GM21717 (cell line): ENCODE results near the gene TRAPPC10.

Source experiments
- ATAC-seq: cut with Tn5 transposase; IDR thresholded peaks from one replicate; pipeline ENCODE4 v1.9.1; 2021; ENCODE audit warnings: mild to moderate bottlenecking, moderate library complexity; ENCODE audit not compliant: unreplicated experiment

Gene TRAPPC10

DNA sequence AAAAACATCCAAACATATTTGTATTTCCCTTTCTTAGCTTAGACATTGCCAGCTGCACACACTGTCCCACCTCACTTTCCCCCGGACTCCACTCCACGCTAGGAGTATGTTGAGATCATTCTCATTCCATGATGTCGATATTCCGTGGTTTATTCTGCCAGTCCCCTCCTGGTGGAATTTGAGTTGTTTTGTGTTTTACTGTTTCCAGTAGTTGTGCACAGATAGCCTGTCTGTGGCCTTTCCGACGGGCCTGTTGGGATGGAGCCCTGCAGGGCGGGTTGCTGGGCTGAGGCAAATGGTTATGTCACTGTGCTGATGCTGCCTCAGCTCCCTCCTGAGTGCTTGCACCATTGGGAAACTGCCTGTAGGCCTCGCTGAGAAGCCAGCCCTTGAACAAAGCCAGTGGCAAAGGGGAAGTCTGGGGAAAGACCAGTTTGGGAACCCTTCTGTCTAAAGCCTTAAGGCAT lies 12.8 kb downstream of the TRAPPC10 start:
- no peak for ATAC-seq

DNA sequence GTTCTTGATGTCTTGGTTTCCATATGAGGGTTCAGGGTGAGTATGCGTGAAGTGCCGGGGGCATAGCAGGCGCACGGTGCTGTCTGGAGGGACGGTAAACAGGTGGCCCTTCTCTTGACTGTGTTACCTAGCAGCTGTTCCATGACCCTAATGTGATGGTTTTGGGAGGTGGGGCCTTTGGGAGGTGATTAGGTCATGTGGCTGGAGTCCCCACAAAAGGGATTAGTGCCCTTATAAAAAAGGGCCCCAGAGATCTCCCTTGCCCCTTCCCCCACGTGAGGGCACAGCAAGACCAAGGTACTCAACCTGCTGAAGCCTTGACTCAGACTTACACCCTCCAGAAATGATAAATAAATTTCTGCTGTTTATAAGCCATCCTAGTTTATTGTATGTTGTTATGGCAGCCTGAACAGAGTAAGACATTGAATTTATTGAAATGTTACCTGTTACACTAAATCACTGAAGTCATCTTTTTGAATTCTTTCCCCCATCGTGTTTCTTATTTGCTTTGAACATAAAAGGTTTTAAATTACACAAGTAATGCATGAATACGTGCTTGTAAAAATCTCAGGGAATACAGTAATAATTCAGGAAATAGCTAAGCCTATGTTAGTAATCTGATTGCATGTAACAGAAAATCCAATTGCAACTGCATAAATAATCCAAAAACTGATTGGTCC lies 15.6 kb downstream of the TRAPPC10 start:
- no peak for ATAC-seq

- ATAC-seq = no peak
These were observed 16.2 kb downstream of the TRAPPC10 start for GRCh38 chr21:44028287-44028659.

DNA sequence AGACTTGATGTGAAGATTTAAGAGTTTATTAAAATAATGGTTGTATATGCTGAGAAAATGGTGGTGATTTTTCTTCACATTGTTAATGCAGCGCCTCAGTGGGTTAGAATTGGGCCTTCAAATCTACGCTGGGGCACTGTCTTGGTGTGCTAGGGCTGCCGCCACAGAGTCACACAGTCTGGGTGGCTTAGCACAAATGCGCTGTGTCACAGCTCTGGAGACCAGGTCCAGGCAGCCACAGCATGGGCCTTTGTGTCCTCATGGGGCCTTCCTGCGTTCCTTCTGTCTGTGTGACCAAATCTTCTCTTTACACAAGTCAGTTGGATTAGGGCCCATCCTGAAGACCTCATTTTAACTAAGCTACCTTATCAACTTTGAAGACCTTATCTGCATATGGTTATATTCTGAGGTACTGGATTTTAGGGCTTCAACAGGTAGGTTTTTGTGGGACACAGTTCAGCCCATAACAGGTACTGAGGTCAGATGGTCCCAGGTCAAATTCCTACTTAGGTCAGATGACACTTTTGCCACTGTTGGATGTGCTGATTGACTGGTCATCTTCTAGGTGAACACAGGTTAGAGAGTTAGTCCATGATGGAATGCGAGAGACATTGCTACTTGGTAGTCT lies 17.5 kb downstream of the TRAPPC10 start:
- no peak for ATAC-seq

DNA sequence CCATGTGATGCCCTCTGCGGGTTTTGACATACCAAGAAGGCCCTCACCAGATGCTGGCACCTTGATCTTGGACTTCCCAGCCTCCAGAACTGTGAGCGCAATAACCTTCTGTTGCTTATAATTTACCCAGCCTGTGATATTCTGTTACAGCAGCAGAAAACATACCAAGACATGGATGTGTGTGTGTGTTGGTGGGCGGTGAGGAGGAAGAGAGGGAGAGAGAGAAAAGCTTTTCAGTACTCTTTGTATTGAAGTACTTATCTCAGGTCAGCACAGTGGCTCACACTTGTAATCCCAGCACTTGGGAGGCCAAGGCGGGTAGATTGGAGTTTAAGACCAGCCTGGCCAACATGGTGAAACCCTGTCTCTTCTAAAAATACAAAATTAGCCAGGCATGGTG lies 23.1 kb downstream of the TRAPPC10 start:
- no peak for ATAC-seq

DNA sequence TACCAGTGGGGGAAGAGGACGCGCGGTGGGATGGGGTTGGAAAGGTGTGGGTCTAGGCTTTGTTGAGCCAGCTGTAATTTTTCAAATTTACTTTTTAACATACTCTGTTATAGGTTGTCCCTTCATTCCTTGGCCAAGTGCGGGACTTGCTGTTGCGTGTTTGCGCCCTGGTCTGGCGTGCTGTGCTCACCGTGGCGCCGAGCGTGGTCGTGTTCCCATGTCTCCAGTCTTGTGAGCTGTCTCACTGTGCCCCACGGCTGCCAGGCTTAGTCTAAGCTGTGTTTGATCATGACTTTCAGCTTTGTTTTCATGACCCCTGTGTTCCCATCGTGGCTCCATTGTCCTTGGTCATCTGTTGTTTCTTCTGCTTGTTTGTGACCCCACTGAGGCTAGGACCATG lies 26.0 kb downstream of the TRAPPC10 start:
- no peak for ATAC-seq

GRCh38 chr21:44039828-44040227 lies 27.7 kb downstream of the TRAPPC10 start:
- no peak for ATAC-seq

DNA sequence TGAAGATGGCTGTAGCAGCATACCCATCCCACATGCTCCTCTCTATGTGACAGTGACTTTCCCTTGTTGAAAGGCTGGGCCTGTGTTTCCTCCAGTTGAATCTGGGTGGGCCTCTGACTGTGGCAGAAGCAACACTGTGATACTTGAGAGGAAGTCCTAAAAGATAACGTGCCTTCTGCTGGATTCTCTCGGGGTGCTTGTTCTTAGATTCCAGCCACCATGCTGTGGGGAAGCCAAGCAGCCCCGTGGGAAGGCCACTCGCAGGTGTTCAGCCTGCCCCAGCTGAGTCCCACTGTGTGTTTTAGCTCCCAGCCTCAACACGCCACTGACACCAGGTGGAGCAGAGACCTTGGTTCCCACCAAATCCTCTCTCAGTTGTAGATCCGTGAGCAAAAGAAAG lies 31.5 kb downstream of the TRAPPC10 start:
- ATAC-seq = no peak

GRCh38 chr21:44046734-44047133 lies 34.6 kb downstream of the TRAPPC10 start:
- ATAC-seq = no peak

- ATAC-seq = no peak
These were observed 36.0 kb downstream of the TRAPPC10 start for GRCh38 chr21:44047996-44048560.

GRCh38 chr21:44049182-44049581 lies 37.1 kb downstream of the TRAPPC10 start:
- no peak for ATAC-seq

- no peak for ATAC-seq
These were observed 37.5 kb downstream of the TRAPPC10 start for GRCh38 chr21:44049606-44050005.

GRCh38 chr21:44050276-44050675 lies 38.2 kb downstream of the TRAPPC10 start:
- no peak for ATAC-seq

DNA sequence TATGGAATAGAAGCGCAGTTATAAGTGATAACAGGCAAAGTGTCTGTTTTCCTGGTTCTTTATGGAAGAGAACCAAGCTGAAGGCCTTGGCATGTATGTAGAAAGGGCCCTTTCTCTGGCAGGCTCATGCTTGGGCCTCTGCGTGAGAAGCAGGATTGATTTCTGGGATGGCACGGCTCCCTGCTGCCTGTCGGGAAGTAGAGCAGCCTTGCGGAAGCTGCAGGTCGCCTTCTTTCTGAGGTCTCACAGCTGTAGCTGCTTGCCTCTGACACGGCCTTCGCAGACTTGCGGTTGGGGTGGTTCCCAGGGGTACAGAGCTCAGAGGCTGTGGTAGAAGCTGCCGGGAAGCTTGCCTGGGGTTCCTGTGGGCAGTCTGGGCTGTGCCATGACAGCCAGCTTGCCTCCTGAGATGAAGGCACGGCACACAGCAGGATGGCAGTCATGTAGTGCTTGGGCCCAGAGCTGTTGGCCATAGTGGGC lies 39.4 kb downstream of the TRAPPC10 start:
- ATAC-seq = no peak

DNA sequence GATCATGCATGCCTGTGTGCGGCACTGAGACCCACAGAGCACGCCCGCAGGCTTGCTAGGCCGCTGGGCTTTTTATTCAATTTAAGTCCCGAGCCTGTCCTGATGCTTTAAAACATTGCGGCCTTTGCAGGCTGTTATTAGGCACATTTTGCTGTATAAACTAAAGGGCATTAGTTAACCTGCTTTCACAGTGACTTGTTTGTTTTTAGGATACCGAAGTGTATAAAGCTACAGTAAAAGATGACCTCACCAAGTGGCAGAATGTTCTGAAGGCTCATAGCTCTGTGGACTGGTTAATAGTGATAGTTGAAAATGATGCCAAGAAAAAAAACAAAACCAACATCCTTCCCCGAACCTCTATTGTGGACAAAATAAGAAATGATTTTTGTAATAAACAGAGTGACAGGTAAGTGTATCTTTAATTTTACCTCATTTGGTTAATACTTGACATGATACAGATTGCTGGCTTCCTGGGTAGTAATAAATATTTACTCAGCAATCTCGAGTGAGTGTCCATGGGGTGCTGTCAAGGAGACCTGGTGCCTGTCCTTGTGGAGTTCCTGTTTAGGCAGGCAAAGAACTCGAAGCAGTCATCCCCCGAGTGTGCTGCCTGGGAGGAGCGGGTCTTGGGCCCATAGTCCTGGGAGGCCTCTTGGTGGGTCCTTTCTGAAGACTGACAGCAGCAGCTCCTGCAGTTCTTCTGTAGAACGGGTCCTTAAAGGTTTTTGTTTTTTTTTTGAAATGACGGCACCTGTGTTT lies 40.1 kb downstream of the TRAPPC10 start:
- no peak for ATAC-seq

DNA sequence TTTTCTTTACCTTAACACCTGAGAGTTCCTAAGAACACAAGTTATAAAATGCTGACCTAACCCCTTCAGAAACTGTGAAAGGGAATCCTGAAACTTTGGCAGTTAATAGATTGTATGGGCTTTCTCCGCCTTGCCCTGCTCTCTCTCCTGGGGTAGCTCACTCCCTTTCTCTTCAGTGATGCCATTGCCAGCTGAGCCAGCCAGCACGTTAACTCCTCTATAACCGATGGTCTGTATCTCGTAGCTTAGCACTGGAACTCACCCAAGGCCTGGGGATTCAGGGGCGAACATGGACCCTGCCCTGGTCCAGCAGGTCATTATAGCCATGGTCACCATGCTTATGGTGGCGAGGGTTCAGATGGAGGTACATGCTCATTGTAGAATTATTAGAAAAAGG lies 40.7 kb downstream of the TRAPPC10 start:
- ATAC-seq = no peak

GRCh38 chr21:44053567-44053966 lies 41.5 kb downstream of the TRAPPC10 start:
- no peak for ATAC-seq

DNA sequence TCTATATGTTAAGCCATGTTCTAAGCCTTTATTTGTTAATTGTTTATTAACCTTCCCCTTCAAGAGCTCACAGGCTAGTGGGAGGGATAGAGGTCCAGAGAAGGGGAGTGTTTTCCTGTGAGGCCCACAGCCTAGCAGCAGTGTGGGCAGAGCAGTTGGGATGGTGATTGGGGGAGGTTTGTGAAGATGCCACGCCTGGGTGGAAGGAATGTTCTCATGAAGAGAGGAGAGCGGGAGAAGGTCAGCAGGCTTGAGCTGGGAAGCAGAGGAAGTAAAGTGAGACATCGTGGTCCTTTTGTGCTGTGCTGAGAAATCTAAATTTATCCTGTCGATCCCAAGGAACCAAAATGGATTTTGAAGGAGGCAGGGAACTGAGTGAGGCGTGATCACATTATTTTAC lies 42.6 kb downstream of the TRAPPC10 start:
- no peak for ATAC-seq

DNA sequence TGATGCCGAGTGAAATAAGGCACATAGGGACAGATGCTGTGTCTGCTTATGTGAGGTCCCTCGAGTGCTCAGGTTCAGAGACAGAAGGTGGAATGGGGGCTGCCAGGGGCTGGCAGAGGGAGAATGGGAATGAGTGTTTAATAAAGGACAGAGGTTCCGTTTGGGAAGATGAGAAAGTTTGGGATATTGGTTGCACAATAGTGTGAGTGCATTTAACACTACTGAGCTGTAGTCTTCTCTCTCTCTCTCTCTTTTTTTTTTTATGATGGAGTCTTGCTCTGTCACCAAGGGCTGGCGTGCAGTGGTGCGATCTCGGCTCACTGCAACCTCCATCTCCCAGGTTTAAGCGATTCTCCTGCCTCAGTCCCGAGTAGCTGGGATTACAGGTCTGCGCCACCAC lies 44.9 kb downstream of the TRAPPC10 start:
- ATAC-seq = no peak

DNA sequence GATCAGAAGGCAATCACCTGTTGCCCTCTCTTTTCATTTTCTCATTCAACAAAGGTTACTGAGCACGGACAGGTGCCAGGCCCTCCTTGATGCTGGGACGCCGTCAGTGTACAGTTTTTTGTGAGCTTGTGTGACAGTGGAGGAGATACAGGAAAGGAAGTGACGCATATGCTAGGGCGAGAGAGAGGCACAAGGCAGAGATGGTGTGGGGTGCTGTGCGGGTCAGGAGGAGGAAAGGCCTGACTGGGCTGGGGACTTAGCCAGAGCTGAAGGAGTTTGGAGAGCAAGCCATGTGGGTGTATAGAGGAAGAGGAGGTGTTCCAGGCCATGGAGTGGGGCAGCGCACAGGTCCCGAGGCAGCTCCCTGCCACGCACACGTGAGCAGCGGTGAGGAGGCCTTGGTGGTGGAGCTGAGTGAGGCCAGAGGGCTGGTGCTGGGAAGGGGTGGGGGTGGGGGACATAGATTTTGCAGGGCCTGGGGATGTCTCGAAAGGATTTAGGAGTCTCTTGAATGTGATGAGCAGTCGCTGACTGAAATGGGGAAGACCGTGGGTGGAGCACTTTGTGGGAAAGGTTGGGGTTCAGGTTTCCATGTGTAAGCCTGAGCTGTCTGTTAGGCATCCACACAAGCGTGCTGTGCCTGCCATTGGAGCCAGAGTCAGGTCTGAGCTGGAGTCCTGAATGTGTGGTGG lies 46.0 kb downstream of the TRAPPC10 start:
- no peak for ATAC-seq

DNA sequence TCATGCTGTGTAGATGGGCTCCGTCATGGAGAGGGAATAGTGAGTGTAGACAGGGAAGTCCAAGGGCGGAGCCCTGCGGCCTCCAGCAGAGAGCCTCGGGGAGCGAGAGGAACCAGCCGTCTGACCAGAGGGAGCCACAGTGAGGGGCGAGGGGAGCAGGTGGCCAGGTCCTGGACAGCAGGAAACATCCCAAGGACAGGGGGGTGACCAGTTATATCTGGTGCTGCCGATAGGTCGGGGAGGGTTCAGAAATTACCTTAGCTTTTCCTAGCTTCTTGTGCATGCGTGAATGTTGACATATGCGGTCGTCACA lies 46.5 kb downstream of the TRAPPC10 start:
- ATAC-seq = no peak
